HPDE6-E6E7 (cell line): ENCODE results near the gene TP53BP1.
A peak's percentile ranks its signal among the peaks of the same experiment; 100 is the strongest.
"Not testable (repeated sequence)": the region's sequence is repeated elsewhere in the genome, so short reads cannot be mapped to it uniquely, and the experiment has no call there.

Source experiments
- DNase-seq: peaks from one replicate; pipeline ENCODE4 v3.0.0; 2011; ENCODE audit warnings: missing footprints; ENCODE audit errors: extremely low spot score

TP53BP1 gene

GRCh38 chr15:43412096-43412495 is 80.9 kb downstream of the TP53BP1 start:
- DNase-seq = no peak

DNA sequence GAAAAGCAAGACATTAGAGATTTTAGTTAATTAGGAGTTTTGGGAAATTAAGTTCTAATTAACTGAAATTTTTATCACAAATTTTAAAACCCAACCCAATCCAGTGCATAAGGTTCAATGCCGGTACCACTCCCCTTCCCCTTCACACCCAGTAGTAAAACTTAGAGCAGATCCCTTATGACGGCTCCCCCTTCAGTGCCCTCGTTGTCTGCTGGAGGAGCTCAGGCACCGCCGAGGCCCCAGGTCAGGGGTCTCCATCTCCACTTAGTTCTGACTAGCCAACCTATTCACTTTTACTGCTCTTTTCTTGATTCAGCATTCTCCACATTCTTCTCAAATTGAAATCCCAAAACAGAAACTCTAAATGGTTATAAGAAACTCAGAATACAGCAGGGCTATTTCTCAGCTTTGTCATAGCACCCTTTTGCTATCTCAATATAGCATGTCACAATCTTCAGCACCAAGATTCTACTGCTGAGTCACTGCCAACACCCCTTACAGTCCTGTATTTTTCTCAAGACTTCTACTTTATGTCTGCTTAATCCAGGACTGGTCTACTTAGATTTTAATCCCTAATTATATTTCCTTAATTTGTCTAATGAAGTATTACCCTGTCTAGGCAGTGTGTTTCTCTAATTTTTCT is 82.3 kb downstream of the TP53BP1 start:
- DNase-seq = no peak

DNA sequence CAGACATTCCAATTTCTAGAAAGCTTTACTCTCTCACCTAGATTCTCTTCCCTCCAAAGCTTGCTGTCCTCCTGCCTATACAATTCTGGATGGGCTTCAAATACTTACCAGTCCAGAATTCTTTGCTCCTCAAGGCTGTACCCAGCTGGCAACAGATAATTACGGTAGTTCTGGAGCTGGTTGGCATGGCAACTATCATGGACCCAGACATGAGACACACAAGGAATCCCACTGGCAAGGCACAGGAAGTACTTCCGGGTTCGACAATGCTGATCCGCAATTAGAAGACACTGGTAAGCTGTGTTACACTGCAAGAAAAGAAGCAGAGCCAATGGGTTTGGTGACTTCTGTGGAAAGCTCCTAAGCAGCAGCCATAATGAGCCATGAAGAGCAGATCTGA is 84.2 kb downstream of the TP53BP1 start:
- DNase-seq = no peak

DNA sequence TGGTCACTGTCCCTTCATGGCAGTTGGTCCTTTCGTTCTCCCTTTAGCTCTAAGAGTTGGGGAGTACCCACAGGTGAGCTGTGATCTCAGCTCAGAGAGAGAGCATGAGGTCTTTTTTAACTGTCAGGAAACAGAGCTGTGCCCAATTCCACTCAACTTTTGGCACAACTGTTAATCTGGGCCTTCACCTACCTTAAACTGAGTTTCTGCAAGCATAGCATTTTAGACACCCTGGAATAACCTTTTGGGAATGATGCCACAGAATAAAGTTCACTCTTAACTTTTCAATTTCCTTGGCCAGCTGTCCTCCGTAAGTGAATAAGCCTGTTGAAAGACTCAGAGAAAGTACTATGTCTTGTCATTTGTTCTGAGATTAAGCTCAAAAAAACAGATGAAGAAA is 86.1 kb downstream of the TP53BP1 start:
- no peak for DNase-seq

DNA sequence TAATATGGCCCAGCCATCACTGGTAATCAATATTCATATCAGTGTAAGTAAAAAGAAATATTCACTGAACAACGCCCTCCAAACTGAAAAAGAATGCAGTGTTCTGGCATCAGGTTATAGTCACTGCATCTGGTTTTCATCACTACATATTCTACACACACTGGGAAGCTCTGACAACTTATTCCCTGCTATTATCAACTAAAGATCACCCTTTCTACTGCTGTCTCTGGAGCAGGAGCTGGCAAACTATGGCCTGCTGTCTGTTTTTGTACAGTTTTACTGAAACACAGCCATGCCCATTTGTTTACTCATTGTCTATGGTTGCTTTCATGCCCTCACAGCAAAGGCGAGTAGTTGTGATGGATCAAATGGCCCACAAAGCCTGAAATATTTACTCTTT is 86.8 kb downstream of the TP53BP1 start:
- no peak for DNase-seq

DNA sequence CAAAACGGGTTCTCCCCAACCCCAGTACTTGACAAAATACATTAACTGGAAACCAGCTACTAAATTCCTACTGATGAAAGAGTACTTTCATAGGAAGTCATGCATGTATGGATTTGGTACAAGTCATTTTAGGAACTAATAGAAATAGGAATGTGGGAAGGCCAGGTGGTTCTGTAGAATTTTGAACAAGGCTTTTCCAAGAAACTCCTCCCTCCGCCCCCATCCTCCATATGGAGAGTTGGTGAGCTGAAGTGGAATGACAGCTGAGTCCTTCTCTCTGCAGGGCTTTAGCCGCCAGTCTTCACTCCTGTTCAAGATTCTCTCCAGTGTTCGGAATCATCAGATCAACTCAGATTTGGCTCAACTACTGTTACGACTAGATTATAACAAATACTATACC is 88.8 kb downstream of the TP53BP1 start:
- no peak for DNase-seq

DNA sequence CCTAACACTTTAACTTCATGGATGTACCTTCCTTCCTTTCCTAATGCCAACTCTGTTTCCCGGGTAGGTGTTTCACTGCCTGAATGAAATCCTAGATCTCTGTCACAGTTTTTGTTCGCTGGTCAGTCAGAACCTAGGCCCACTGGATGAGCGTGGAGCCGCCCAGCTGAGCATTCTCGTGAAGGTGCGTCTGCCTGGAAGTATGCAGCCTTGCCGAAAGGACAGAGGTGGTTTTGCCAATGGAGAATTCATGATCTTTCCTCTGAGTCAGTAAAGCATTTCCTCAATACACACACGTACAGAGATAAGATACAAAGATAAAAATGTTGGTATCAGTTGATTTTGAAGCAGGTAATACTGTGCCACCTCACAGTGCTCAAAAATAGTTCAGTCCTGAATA is 89.3 kb downstream of the TP53BP1 start:
- DNase-seq = no peak

DNA sequence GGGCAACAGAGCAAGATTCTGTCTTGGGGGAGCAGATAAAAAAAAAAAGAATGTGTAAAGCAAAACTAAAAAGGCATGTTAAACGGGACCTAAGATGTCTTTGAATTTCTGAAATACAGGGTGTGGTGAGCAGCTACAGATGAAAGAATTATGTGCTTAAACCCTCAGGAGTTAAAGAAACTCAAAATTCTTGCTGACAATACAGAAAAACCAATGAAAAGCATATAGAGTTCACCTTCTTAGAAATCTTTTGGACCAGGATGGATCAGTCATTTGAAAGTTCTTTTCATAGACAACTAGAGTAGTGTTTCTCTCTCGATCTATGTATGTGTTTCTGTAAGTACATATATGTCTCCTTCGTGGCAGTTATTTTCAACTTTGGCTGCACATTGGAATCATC is 90.7 kb downstream of the TP53BP1 start:
- no peak for DNase-seq

- not testable (repeated sequence) for DNase-seq
These were observed 99.4 kb downstream of the TP53BP1 start for GRCh38 chr15:43393592-43393991.

DNA sequence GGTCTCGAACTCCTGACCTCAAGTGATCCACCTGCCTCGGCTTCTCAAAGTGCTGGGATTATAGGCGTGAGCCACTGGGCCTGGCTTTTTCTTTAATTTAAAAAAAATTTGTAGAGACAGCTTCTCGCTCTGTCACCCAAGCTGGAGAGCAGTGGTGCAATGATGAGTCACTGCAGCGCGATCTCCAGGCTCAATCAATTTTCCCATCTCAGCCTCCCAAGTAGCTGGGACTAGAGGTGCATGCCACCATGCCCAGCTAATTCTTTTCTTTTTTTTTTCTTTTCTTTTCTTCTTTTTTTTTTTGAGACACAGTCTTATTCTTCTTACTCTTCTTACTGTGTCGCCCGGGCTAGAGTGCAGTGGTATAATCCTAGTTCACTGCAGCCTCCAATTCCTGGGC is 102.2 kb downstream of the TP53BP1 start:
- no peak for DNase-seq

GRCh38 chr15:43383070-43383469 is 109.9 kb downstream of the TP53BP1 start:
- DNase-seq = no peak

DNA sequence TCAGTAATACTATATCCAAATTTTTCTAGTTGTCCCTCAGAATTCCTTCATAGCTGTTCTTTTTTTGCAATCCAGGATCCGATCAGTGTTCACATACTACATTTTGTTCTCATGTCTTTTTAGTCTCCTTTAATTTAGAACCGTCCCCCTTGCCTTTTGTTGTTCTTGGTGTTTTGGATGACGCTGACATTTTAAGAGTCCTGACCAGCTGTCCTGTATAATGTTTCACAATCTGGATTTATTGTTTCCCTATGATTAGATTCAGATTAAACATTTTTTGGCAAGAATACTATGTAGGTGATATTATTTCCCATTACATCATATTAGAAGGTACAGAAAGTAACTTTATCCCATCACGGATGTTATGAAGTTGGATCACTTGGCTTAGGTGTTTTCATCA is 110.6 kb downstream of the TP53BP1 start:
- no peak for DNase-seq

- DNase-seq = no peak
These were observed 114.4 kb downstream of the TP53BP1 start for GRCh38 chr15:43378601-43379000.

- DNase-seq = peak; percentile 32
These were observed 116.8 kb downstream of the TP53BP1 start for GRCh38 chr15:43376017-43376705.

DNA sequence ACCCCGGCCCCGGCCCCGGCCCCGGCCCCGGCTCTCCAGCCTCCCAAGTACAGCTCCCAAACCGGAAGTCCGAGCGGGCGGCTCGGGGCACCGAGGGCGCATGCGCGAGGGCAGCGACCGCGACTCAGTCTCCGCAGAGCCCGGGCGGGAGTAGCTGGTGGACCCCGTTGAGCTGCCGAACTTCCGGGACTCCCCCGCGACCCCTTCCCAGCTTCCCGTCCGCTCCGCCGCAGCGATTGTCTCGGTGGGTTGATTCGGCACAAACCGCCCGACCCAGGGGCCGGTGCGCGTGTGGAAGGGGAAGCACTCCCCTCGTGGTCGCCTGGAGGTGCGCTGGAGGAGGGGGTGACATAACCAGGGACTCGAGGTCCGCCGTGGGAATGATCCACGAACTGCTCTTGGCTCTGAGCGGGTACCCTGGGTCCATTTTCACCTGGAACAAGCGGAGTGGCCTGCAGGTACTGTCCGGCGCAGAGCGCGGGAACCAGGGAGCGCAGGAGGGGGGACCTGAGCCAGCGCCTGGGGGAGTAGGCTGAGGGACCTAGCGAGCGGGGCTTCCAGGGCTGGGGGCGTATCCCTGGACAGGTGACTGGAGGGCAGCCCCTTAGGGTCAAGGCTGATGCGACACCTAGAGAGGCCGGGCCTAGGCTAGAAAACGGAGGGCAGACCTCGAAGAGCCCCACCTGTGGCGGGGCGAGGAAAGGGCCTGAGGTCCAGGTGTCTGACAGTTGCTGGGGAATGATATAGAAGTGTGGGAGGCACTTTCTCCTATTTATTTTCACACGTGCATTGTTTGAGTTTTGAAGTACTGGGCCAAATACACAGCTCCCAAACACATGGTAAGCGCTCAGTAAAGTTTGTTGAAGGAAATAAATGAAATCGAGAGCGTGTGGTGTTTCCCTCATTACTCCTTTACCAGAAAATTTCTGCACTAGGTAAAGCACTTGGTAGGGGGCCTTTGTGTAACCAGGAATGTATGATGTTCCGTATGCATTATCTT is 121.7 kb downstream of the TP53BP1 start, which contains the start of the genes TUBGCP4 and ZSCAN29:
Gene TUBGCP4 (plus strand): TSS at position 127 of the 1,000 bp plus-strand sequence. CDS start 254 bp downstream, at position 381.
Gene ZSCAN29 (minus strand): TSS at position 69 of the 1,000 bp plus-strand sequence. CDS start 1,130 bp downstream, outside the sequence.
- peak; percentile 85 for DNase-seq

- DNase-seq = peak; percentile 28
These were observed 122.5 kb downstream of the TP53BP1 start for GRCh38 chr15:43370310-43370974.

DNA sequence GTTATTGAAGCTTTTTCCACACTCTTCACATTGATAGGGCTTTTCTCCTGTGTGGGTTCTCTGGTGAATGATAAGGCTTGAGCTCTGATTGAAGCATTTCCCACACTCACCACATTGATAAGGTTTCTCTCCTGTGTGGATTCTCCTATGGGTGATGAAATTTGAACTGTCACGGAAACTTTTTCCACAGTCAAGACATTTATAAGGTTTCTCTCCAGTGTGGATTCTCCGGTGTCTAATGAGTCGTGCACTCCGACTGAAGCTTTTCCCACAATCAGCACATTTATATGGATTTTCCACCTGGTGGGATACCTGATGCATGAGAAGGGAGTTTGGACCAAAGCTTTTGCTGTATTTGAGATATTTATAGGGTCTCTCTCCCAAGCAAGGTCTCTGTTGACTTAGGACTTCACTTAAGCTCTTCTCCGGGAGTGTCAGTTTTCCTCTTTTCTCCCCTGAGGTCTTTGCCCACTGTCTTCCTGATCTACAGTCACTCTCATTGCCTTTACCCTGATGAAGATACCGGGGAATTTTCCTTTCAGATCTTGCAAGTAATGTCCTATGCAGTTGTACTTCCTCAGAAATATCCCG is 131.5 kb downstream of the TP53BP1 start:
- DNase-seq = no peak

GRCh38 chr15:43360821-43361220 is 132.1 kb downstream of the TP53BP1 start:
- no peak for DNase-seq
